GM18499 (cell line): ENCODE results near the gene SLC39A6.
"Not testable (repeated sequence)": the region's sequence is repeated elsewhere in the genome, so short reads cannot be mapped to it uniquely, and the experiment has no call there.

Source experiments
- ATAC-seq: cut with Tn5 transposase; IDR thresholded peaks from one replicate; pipeline ENCODE4 v1.9.1; 2021; ENCODE audit warnings: moderate number of reproducible peaks; ENCODE audit not compliant: insufficient read depth, unreplicated experiment

The SLC39A6 gene

GRCh38 chr18:36104749-36105148 is 24.4 kb downstream of the SLC39A6 start:
- no peak for ATAC-seq

GRCh38 chr18:36101943-36102342 is 27.2 kb downstream of the SLC39A6 start:
- no peak for ATAC-seq

- ATAC-seq, result no peak
These were observed 29.8 kb downstream of the SLC39A6 start for GRCh38 chr18:36099311-36099710.

GRCh38 chr18:36096955-36097354 is 32.2 kb downstream of the SLC39A6 start:
- no peak for ATAC-seq

- ATAC-seq, result no peak
These were observed 33.1 kb downstream of the SLC39A6 start for GRCh38 chr18:36095936-36096519.

GRCh38 chr18:36094431-36094830 is 34.7 kb downstream of the SLC39A6 start:
- no peak for ATAC-seq

GRCh38 chr18:36092116-36092515 is 37.0 kb downstream of the SLC39A6 start:
- ATAC-seq, result not testable (repeated sequence)

- no peak for ATAC-seq
These were observed 40.1 kb downstream of the SLC39A6 start for GRCh38 chr18:36089001-36089400.

- ATAC-seq, result no peak
These were observed 40.9 kb downstream of the SLC39A6 start for GRCh38 chr18:36088256-36088655.

GRCh38 chr18:36086186-36086585 is 43.0 kb downstream of the SLC39A6 start:
- no peak for ATAC-seq

- no peak for ATAC-seq
These were observed 43.9 kb downstream of the SLC39A6 start for GRCh38 chr18:36085195-36085594.

- no peak for ATAC-seq
These were observed 45.4 kb downstream of the SLC39A6 start for GRCh38 chr18:36083729-36084128.

GRCh38 chr18:36081118-36081517 is 48.0 kb downstream of the SLC39A6 start:
- not testable (repeated sequence) for ATAC-seq

- ATAC-seq, result no peak
These were observed 50.2 kb downstream of the SLC39A6 start for GRCh38 chr18:36078751-36079529.

- not testable (repeated sequence) for ATAC-seq
These were observed 51.4 kb downstream of the SLC39A6 start for GRCh38 chr18:36077764-36078163.

GRCh38 chr18:36075862-36076587 is 53.1 kb downstream of the SLC39A6 start:
- no peak for ATAC-seq

- ATAC-seq, result no peak
These were observed 54.7 kb downstream of the SLC39A6 start for GRCh38 chr18:36074435-36074834.

- ATAC-seq, result no peak
These were observed 55.5 kb downstream of the SLC39A6 start for GRCh38 chr18:36073676-36074075.

- not testable (repeated sequence) for ATAC-seq
These were observed 56.7 kb downstream of the SLC39A6 start for GRCh38 chr18:36072406-36072805.

- peak; percentile 84 for ATAC-seq
These were observed 61.8 kb downstream of the SLC39A6 start, which contains the start of gene RPRD1A for GRCh38 chr18:36067055-36067957. RPRD1A (minus strand) TSS chr18:36067559; CDS start chr18:36067404, 155 bp downstream.
